Stimulated activated CD4-positive, alpha-beta T cell treated with anti-CD3 and anti-CD28 coated beads, TNF-alpha, amount 100 ng/mL, for 4 hours (primary cell): ENCODE results near the gene MRPL33.
"Not testable (repeated sequence)": the region's sequence is repeated elsewhere in the genome, so short reads cannot be mapped to it uniquely, and the experiment has no call there.

ENCODE experiments used
- DNase-seq, 3 experiments: peaks; one replicate each; pipeline ENCODE4 v3.0.0-alpha.2; 2020; ENCODE audit warnings: low read depth in 3 of 3

MRPL33 gene

GRCh38 chr2:27741673-27742072 is 29.8 kb upstream of the MRPL33 start:
- DNase-seq: no peak

GRCh38 chr2:27742571-27742970 is 28.9 kb upstream of the MRPL33 start:
- no peak for DNase-seq

GRCh38 chr2:27745494-27745893 is 26.0 kb upstream of the MRPL33 start:
- not testable (repeated sequence) for DNase-seq

- DNase-seq: no peak
Observed at GRCh38 chr2:27746325-27746724, 25.2 kb upstream of the MRPL33 start.

- no peak for DNase-seq
Observed at GRCh38 chr2:27747827-27748352, 23.6 kb upstream of the MRPL33 start.

GRCh38 chr2:27748803-27749554 is 22.5 kb upstream of the MRPL33 start:
- DNase-seq: not testable (repeated sequence)

- DNase-seq: no peak
Observed at GRCh38 chr2:27751377-27751776, 20.1 kb upstream of the MRPL33 start.

GRCh38 chr2:27752551-27753237 is 18.8 kb upstream of the MRPL33 start:
- no peak for DNase-seq

- DNase-seq: peak; percentile 41 to 54 (median 47)
Observed at GRCh38 chr2:27754138-27754588, 17.4 kb upstream of the MRPL33 start.

- no peak for DNase-seq
Observed at GRCh38 chr2:27754831-27755230, 16.7 kb upstream of the MRPL33 start.

- DNase-seq: no peak
Observed at GRCh38 chr2:27756091-27756490, 15.4 kb upstream of the MRPL33 start.

- no peak for DNase-seq
Observed at GRCh38 chr2:27756544-27757498, 14.7 kb upstream of the MRPL33 start.

- DNase-seq: no peak
Observed at GRCh38 chr2:27762951-27763906, 8.3 kb upstream of the MRPL33 start.

- DNase-seq: no peak
Observed at GRCh38 chr2:27763907-27764267, 7.6 kb upstream of the MRPL33 start.

- DNase-seq: not testable (repeated sequence)
Observed at GRCh38 chr2:27764526-27764925, 7.0 kb upstream of the MRPL33 start.

GRCh38 chr2:27765621-27766286 is 5.8 kb upstream of the MRPL33 start:
- peak; percentile 32 to 42 (median 37) for DNase-seq

GRCh38 chr2:27766287-27766661 is 5.2 kb upstream of the MRPL33 start:
- no peak for DNase-seq

- no peak for DNase-seq
Observed at GRCh38 chr2:27771202-27771547, 344 bp upstream of the MRPL33 start.

- DNase-seq: no peak
Observed at GRCh38 chr2:27772804-27773203, 1.3 kb downstream of the MRPL33 start.

GRCh38 chr2:27773959-27774358 is 2.4 kb downstream of the MRPL33 start:
- DNase-seq: no peak
